ENCODE results near the gene TMEM202. TPM values are rescaled to one million over a fixed set of nuclear protein-coding genes. Genes with fewer than 3 reads are reported as not detected.
"Not testable (repeated sequence)": the region's sequence is repeated elsewhere in the genome, so short reads cannot be mapped to it uniquely, and the experiment has no call there.

TMEM202 gene
- polyA plus RNA-seq, 2 of the 4 experiments (the other 2 are of a cell fraction): not detected

GRCh38 chr15:72406936-72407335 is 8.8 kb downstream of the TMEM202 start:
- POLR2A ChIA-PET: no interaction called here
- no peak overlapping the region for H3K4me2 ChIP-seq
- H3K4me1 ChIP-seq: no peaks in the 10 kb centered on the region
- ATAC-seq: no peak
- no peak overlapping the region for H3K4me3 ChIP-seq
- H3K27ac ChIP-seq: no peak overlapping the region
- H3K9me3 ChIP-seq: no peaks in the 10 kb centered on the region
- no peak for DNase-seq (ENCODE audit: low read depth in 1 of 2, low spot score in 1 of 2)
- WGBS (ENCODE audit: missing lambda C conversion rate): 12% methylated on average over 3 of the region's 3 CpGs
- CTCF ChIA-PET: interaction anchor here (1.7 kb wide), 1 partner anchor 16 kb away, joined by 4 read pairs; no protein-coding TSS in a partner anchor
- FAIRE-seq: no peak
- TF ChIP-seq MAX (IDR thresholded peaks at IDR 0.05) (no peak), HMGXB4 (CRISPR knock-in tag; IDR thresholded peaks at IDR 0.05; ENCODE audit: borderline replicate concordance) (no peak)

- ATAC-seq (no peak), DNase-seq (ENCODE audit: low read depth in 1 of 2, low spot score in 1 of 2) (no peak), FAIRE-seq (peak; percentile 32)
- Histone ChIP-seq H3K4me1 (no peaks in the 10 kb centered on the region), H3K4me3 (no peak overlapping the region), H3K4me2 (no peak overlapping the region), H3K27ac (no peak overlapping the region), H3K9me3 (0 out of 3 replicates have a peak, but pooled peaks cover 3% of the 10 kb centered on the region)
- ChIA-PET POLR2A (no interaction called here), CTCF (interaction anchor here (1.0 kb wide), 1 partner anchor 184 kb away, joined by 3 read pairs; no protein-coding TSS in a partner anchor)
- WGBS (ENCODE audit: missing lambda C conversion rate): 40% methylated on average over 5 of the region's 5 CpGs
- no peak for TF ChIP-seq GATA3 (IDR thresholded peaks at IDR 0.05; ENCODE audit: borderline replicate concordance)
- TF ChIP-seq SMC3 (IDR thresholded peaks at IDR 0.05): no peak
- 0 out of 2 replicates have a peak, but pooled peaks have one; percentile 13 for TF ChIP-seq RNF2 (IDR thresholded peaks at IDR 0.05; ENCODE audit: borderline replicate concordance, low read depth)
- no peak for TF ChIP-seq KDM5A (IDR thresholded peaks at IDR 0.05)
- TF ChIP-seq CBX8 (IDR thresholded peaks at IDR 0.05): no peak
Measured at GRCh38 chr15:72411111-72411510, 13.0 kb downstream of the TMEM202 start.

GRCh38 chr15:72411544-72411943 is 13.4 kb downstream of the TMEM202 start:
- CTCF ChIA-PET: no interaction called here

GRCh38 chr15:72413337-72413736 is 15.2 kb downstream of the TMEM202 start:
- H3K9me3 ChIP-seq; DNase-seq (ENCODE audit: low read depth in 1 of 2, low spot score in 1 of 2); H3K4me1 ChIP-seq; H3K4me3 ChIP-seq; H3K4me2 ChIP-seq; FAIRE-seq; CTCF ChIA-PET; POLR2A ChIA-PET; H3K27ac ChIP-seq; ATAC-seq: not testable (repeated sequence)
- WGBS (ENCODE audit: missing lambda C conversion rate): 7% methylated on average over 3 of the region's 3 CpGs

More at GRCh38 chr15:72411544-72411943, 13.4 kb downstream of the TMEM202 start:
- no peak for ATAC-seq
- H3K9me3 ChIP-seq: 0 out of 3 replicates have a peak, but pooled peaks cover 3% of the 10 kb centered on the region
- no peak for TF ChIP-seq NPAS2 (CRISPR knock-in tag; IDR thresholded peaks at IDR 0.05; ENCODE audit: borderline replicate concordance)
- TF ChIP-seq RNF2 (IDR thresholded peaks at IDR 0.05; ENCODE audit: borderline replicate concordance, low read depth): 0 out of 2 replicates have a peak, but pooled peaks have one; percentile 13
- POLR2A ChIA-PET: no interaction called here
- DNase-seq (ENCODE audit: low read depth in 1 of 2, low spot score in 1 of 2): no peak
- H3K4me3 ChIP-seq: no peak overlapping the region
- H3K27ac ChIP-seq: no peak overlapping the region
- no peaks in the 10 kb centered on the region for H3K4me1 ChIP-seq
- WGBS (ENCODE audit: missing lambda C conversion rate): 2% methylated on average over 1 of the region's 1 CpG
- H3K4me2 ChIP-seq: no peak overlapping the region
- no peak for FAIRE-seq

GRCh38 chr15:72415304-72415703 is 17.2 kb downstream of the TMEM202 start:
- FAIRE-seq (no peak), DNase-seq (ENCODE audit: low read depth in 1 of 2, low spot score in 1 of 2) (no peak), ATAC-seq (no peak)
- H3K4me1 ChIP-seq: no peaks in the 10 kb centered on the region
- WGBS (ENCODE audit: missing lambda C conversion rate): 14% methylated on average over 2 of the region's 2 CpGs
- no peak overlapping the region for H3K27ac ChIP-seq
- H3K4me2 ChIP-seq: no peak overlapping the region
- ChIA-PET POLR2A (no interaction called here), CTCF (no interaction called here)
- no peak overlapping the region for H3K4me3 ChIP-seq
- TF ChIP-seq JUN (IDR thresholded peaks at IDR 0.05) (no peak), NPAS2 (CRISPR knock-in tag; IDR thresholded peaks at IDR 0.05; ENCODE audit: borderline replicate concordance) (no peak), HOXB13 (CRISPR knock-in tag; IDR thresholded peaks at IDR 0.05; ENCODE audit: low read depth) (no peak), MYC (IDR thresholded peaks at IDR 0.05; ENCODE audit: borderline replicate concordance, low read length) (no peak), POLR2A (IDR thresholded peaks at IDR 0.05; ENCODE audit: low read length) (no peak), CHD4 (IDR thresholded peaks at IDR 0.05; ENCODE audit: borderline replicate concordance) (no peak), TP53 (CRISPR knock-in tag; IDR thresholded peaks at IDR 0.05) (no peak), RFX5 (IDR thresholded peaks at IDR 0.05) (no peak), HEYL (CRISPR knock-in tag; IDR thresholded peaks at IDR 0.05) (no peak), CBX2 (IDR thresholded peaks at IDR 0.05; ENCODE audit: borderline replicate concordance, low read depth) (no peak), NR3C1 (IDR thresholded peaks at IDR 0.05) (no peak), PHF8 (IDR thresholded peaks at IDR 0.05; ENCODE audit: borderline replicate concordance, low read depth) (no peak), HES2 (IDR thresholded peaks at IDR 0.05) (no peak)
- 0 out of 3 replicates have a peak, but pooled peaks cover 3% of the 10 kb centered on the region for H3K9me3 ChIP-seq

GRCh38 chr15:72419768-72420167 is 21.7 kb downstream of the TMEM202 start:
- DNase-seq (ENCODE audit: low read depth in 1 of 2, low spot score in 1 of 2); H3K4me3 ChIP-seq; POLR2A ChIA-PET; H3K27ac ChIP-seq; FAIRE-seq; H3K4me2 ChIP-seq; H3K4me1 ChIP-seq; ATAC-seq: not testable (repeated sequence)
- WGBS (ENCODE audit: missing lambda C conversion rate): 40% methylated on average over 3 of the region's 3 CpGs
- CTCF ChIA-PET: interaction anchor here (0.6 kb wide), 1 partner anchor 267 kb away, joined by 3 read pairs; no protein-coding TSS in a partner anchor
- peaks cover 25% of the 10 kb centered on the region; the same call in 2 of the 3 replicates for H3K9me3 ChIP-seq

Data from A549 (cell line).